SU-DHL-6 (cell line): Measurements from ENCODE around the gene EML2.
"Not testable (repeated sequence)": the region's sequence is repeated elsewhere in the genome, so short reads cannot be mapped to it uniquely, and the experiment has no call there.

Source experiments
- EZH2phosphoT487 ChIP-seq: fragments of 200-600 bp; sonication (generic), shearing (Covaris generic); conservative IDR thresholded peaks from 2 replicates; pipeline ENCODE4 v1.6.1; 2018; ENCODE audit warnings: mild to moderate bottlenecking, antibody characterized with exemption, low read length, moderate library complexity, mixed read lengths
- TF ChIP-seq, protein P1 (sequence below): fragments of 200-600 bp; sonication (generic); IDR thresholded peaks from one replicate; pipeline ENCODE4 v1.5.1; 2017; ENCODE audit warnings: antibody characterized with exemption, mild to moderate bottlenecking, low read length, moderate library complexity; ENCODE audit not compliant: insufficient read depth, poor library complexity, severe bottlenecking

DNA sequence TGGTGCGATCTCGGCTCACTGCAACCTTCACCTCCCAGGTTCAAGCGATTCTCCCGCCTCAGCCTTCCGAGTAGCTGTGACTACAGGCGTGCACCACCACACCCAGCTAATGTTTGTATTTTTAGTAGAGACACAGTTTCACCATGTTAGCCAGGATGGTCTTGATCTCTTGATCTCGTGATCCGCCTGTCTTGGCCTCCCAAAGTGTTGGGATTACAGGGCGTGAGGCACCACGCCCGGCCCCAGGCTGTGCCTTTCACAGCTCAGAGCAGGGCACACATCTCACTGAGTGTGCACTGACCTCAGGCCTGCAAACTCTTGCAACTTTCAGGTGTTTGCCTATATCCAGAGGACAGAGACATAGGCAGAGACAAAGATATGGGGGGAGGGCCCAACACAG lies 45.8 kb upstream of the EML2 start:
- TF ChIP-seq, protein P1, sequence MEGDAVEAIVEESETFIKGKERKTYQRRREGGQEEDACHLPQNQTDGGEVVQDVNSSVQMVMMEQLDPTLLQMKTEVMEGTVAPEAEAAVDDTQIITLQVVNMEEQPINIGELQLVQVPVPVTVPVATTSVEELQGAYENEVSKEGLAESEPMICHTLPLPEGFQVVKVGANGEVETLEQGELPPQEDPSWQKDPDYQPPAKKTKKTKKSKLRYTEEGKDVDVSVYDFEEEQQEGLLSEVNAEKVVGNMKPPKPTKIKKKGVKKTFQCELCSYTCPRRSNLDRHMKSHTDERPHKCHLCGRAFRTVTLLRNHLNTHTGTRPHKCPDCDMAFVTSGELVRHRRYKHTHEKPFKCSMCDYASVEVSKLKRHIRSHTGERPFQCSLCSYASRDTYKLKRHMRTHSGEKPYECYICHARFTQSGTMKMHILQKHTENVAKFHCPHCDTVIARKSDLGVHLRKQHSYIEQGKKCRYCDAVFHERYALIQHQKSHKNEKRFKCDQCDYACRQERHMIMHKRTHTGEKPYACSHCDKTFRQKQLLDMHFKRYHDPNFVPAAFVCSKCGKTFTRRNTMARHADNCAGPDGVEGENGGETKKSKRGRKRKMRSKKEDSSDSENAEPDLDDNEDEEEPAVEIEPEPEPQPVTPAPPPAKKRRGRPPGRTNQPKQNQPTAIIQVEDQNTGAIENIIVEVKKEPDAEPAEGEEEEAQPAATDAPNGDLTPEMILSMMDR: not testable (repeated sequence)
- TF ChIP-seq EZH2phosphoT487: not testable (repeated sequence)
